MV-4-11 (cell line): ENCODE data around the gene BDH1.
"Not testable (repeated sequence)": the region's sequence is repeated elsewhere in the genome, so short reads cannot be mapped to it uniquely, and the experiment has no call there.

ENCODE experiments used
- DNase-seq: peaks from one replicate; lab custom pipeline; 2025; lab: John Stamatoyannopoulos, UW

BDH1 gene

GRCh38 chr3:197486861-197487260 lies 68.9 kb downstream of the BDH1 start:
- no peak for DNase-seq

DNA sequence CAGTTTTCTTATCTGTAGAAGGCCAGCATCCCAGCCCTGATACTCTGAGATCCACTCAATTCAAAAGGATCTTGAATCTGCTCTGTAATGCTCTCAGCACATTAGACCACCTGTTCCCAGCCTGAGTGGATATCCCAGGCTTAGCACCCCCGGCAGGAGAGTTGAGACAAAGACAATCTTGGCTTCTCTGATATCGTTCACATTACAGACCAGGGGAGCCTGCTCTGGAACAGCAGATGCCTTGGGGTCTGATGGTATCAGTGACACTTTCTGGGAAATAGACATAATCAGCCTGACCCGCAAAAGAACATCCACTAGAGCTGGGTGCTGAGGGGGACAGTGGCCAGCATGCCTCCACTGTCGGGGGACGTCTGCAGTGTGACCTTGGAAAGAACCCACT lies 70.6 kb downstream of the BDH1 start:
- DNase-seq, result no peak

DNA sequence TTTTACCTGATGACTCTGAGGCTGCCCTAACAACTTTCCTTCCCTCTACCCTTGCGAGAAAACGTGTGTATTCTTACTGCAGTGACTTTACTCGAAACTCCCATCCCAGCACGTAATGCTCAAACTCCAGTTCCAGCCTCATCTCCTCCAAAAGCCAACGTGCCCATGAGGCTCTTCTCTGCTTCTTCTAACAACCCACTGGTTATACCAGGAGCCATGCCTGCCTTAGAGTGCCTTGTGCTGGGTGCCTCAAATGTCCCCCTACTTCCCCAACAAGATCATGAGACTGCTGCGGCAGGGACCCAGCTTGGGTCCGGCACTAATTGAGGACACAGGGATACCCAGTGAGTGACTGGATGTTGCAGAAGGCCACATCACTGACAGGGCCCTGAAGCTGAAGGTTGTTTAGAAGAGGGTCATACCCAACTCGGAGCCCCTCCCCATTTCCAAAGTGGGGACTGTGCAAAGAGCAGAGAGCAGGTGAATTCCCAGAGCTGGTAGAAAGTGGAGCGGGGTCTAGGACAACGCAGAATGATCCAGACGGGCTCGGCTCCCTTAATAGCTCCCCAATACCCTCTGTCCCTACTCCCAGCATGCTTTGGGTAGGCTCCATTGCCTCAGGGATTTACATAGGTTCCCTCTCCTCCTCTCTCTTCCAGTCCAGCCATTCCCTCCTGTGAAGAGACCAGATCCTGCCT lies 71.4 kb downstream of the BDH1 start:
- no peak for DNase-seq

GRCh38 chr3:197482001-197482400 lies 73.8 kb downstream of the BDH1 start:
- DNase-seq, result no peak

DNA sequence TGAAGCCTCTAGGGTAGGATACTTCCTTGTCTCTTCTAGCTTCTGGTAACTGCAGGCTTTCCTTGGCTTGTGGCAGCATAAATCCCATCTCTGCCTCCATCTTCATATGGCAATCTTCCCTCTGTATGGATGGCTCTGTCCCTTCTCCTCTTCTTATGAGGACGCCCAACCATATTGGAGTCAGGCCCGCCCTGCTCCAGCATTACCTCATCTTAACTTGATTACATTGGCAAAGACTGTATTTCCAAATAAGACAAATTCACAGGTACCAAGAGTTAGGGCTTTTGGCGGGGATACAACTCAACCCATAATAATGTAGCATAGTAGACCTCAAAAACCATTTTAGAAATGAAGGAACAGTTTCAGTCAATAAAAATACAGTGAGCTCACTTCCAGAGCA lies 75.4 kb downstream of the BDH1 start:
- no peak for DNase-seq

- DNase-seq, result no peak
Measured at GRCh38 chr3:197478746-197479668, 76.8 kb downstream of the BDH1 start.

- DNase-seq, result not testable (repeated sequence)
Measured at GRCh38 chr3:197477816-197478215, 78.0 kb downstream of the BDH1 start.

DNA sequence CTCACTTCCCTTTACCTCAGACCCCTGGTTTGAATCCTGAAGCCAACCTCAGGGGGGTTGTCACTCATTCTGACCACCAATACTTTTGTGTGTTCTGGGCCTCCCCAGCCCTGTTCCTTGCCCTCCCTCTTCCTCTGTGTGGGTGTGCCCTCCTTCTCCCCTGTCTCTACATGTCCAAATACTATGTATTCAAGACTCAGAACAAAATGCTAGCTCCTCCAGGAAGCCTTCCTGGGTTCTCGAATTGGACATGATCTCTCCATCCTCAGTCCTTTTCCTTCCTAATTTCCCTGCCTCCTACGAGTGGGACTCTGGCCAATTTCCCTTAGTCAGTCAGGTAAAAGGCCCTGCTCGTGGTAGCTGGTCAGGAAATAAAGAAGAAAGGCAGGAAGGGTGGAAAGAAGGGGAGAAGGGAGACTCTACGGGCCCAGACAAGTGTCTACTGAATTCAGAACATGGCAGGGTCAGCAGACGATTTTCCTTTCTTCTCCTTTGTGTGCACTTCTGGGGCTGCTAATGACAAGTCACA lies 79.7 kb downstream of the BDH1 start:
- no peak for DNase-seq

DNA sequence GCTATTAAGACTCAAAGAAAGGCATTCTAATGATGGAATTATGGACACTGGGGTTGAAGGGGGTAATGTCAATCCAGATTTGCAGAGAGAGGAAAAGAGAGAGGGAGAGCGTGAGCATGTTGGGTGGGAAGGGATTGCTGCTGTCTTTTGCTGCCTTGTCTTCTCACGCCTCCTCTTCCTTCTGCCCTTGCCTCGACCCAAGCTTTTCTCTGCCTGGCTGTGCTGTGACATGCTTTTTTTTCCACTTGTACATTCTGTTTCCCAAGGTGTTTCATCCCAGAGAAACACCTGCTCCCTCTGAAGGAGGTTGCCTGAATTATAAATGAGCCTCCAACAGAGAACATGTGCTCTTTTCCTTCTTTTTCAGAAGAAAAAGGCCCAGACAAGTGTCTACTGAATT lies 80.3 kb downstream of the BDH1 start:
- no peak for DNase-seq

- DNase-seq, result no peak
Measured at GRCh38 chr3:197472151-197472550, 83.6 kb downstream of the BDH1 start.

- no peak for DNase-seq
Measured at GRCh38 chr3:197471221-197472010, 84.4 kb downstream of the BDH1 start.

- DNase-seq, result no peak
Measured at GRCh38 chr3:197468866-197469382, 86.8 kb downstream of the BDH1 start.

GRCh38 chr3:197468167-197468566 lies 87.6 kb downstream of the BDH1 start:
- no peak for DNase-seq

- DNase-seq, result no peak
Measured at GRCh38 chr3:197466586-197467399, 89.0 kb downstream of the BDH1 start.

- DNase-seq, result no peak
Measured at GRCh38 chr3:197465996-197466549, 89.7 kb downstream of the BDH1 start.

- DNase-seq, result no peak
Measured at GRCh38 chr3:197465197-197465995, 90.4 kb downstream of the BDH1 start.

- no peak for DNase-seq
Measured at GRCh38 chr3:197464794-197465193, 91.0 kb downstream of the BDH1 start.

DNA sequence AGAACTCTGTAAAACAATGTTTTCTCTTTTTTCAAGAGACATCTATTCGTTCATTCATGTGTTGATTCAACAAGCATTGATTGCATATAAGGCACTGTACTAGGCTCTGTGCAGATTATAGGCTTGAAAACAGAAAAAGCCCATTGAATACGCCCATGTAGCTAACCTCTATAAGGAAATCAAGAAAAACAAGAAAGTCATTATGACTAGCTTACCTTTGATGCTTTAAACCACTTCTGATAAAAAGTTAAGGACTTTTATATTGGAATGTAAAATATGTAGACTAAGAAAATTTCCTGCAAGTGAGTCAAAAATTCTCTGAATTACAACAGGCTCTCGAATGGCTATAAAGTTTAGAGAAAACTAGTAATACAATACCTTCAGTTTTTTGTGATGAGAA lies 92.5 kb downstream of the BDH1 start:
- DNase-seq, result no peak

DNA sequence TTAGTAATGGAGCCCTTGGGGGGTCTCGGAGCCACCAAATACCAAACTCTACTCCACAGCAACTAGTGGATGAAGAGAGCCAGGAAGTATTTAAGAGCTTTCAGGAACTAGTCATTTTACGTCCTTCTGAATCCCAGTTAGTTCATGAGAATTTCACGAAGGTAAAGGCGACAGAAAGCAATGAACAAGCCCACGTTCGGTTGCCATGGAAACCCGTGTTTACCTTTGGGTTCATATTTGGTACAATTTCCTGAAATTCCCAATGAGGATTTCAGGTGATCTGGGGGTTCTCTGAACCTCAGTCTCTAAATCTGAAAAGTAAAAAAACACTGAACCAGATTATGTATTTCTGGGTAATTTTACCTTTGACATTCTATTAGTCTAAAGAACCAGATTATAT lies 93.0 kb downstream of the BDH1 start:
- DNase-seq, result no peak

- DNase-seq, result no peak
Measured at GRCh38 chr3:197460639-197461038, 95.1 kb downstream of the BDH1 start.
